Thoracic aorta (tissue), 2 donors: ENCODE results near the gene MOG. TPM values are rescaled to one million over a fixed set of nuclear protein-coding genes. Genes with fewer than 3 reads are reported as not detected.

Source experiments
- ATAC-seq: fragments of 150-250 bp; one replicate; pipeline ENCODE4 v1.8.0; 2017; ENCODE audit warnings: low read depth; ENCODE audit not compliant: insufficient number of reproducible peaks, low FRiP score
- DNase-seq: peaks from one replicate; pipeline ENCODE4 v3.0.0-alpha.2; 2020; ENCODE audit warnings: low spot score
- H3K27ac ChIP-seq, 2 donors: fragments of 200-600 bp; sonication (generic); 1 replicate in 1 of 2; 2 replicates in 1 of 2; pipeline ENCODE4 v1.5.1; 2016; ENCODE audit warnings: mild to moderate bottlenecking in 2 of 2, moderate library complexity in 2 of 2
- H3K27me3 ChIP-seq: fragments of 200-600 bp; sonication (generic); replicated peaks from 2 replicates; pipeline ENCODE4 v1.6.0; 2016; ENCODE audit warnings: mild to moderate bottlenecking; ENCODE audit not compliant: insufficient read depth
- H3K36me3 ChIP-seq: fragments of 200-600 bp; sonication (generic); one replicate; pipeline ENCODE4 v1.5.1; 2016
- H3K4me1 ChIP-seq, 2 donors: fragments of 200-600 bp; sonication (generic); 1 replicate in 1 of 2; 2 replicates in 1 of 2; pipeline versions ENCODE4 v1.5.1 to v1.6.0; 2016; ENCODE audit warnings: low read depth in 2 of 2, mild to moderate bottlenecking in 1 of 2; ENCODE audit not compliant: control insufficient read depth in 1 of 2
- H3K4me3 ChIP-seq: fragments of 200-600 bp; sonication (generic); 2 replicates; pipeline ENCODE4 v1.5.1; 2016; ENCODE audit warnings: mild to moderate bottlenecking
- H3K9me3 ChIP-seq: fragments of 200-600 bp; sonication (generic); 2 replicates; pipeline ENCODE4 v1.5.1; 2016
- CTCF ChIP-seq: fragments of 200-600 bp; sonication (generic); IDR thresholded peaks from one replicate; pipeline ENCODE4 v1.5.1; 2019; ENCODE audit warnings: antibody characterized with exemption
- total RNA-seq, 2 donors: library from RNA; depleted of rRNA; stranded (reverse); fragments of >200 nt; gene quantifications; one replicate each; pipeline versions ENCODE4 v1.1.0 to v1.2.3, GENCODE V29; 2016

MOG gene
- total RNA-seq, 2 donors from 2014 or later, result not detected

DNA sequence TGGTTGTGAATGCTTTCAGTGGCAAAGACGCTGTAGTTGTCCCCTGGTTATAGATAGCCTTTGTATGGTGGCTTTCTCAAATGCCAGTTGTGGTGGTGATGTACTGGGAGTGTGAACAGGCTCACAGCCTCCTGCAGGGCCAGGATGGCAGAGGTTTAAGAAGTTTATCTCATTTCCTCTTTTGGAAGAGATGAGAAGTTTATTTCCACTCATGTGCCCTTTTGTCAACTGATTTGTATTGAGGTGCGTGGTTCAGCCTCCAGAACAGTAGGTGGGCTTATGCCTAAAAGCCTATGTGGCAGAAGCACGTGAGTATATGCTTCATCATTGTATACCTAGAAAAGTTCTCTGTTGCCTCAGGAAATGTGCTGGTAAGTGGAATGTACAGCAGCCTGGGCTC, 37.7 kb downstream of the MOG start:
- no peaks in the 10 kb centered on the region for H3K9me3 ChIP-seq
- H3K27me3 ChIP-seq, result no peaks in the 10 kb centered on the region
- no peaks in the 10 kb centered on the region for H3K36me3 ChIP-seq
- TF ChIP-seq CTCF, result no peak
- no peak overlapping the region for H3K27ac ChIP-seq
- no peak overlapping the region for H3K4me3 ChIP-seq
- no peak for ATAC-seq
- no peak for DNase-seq
- H3K4me1 ChIP-seq, result no peaks in the 10 kb centered on the region

DNA sequence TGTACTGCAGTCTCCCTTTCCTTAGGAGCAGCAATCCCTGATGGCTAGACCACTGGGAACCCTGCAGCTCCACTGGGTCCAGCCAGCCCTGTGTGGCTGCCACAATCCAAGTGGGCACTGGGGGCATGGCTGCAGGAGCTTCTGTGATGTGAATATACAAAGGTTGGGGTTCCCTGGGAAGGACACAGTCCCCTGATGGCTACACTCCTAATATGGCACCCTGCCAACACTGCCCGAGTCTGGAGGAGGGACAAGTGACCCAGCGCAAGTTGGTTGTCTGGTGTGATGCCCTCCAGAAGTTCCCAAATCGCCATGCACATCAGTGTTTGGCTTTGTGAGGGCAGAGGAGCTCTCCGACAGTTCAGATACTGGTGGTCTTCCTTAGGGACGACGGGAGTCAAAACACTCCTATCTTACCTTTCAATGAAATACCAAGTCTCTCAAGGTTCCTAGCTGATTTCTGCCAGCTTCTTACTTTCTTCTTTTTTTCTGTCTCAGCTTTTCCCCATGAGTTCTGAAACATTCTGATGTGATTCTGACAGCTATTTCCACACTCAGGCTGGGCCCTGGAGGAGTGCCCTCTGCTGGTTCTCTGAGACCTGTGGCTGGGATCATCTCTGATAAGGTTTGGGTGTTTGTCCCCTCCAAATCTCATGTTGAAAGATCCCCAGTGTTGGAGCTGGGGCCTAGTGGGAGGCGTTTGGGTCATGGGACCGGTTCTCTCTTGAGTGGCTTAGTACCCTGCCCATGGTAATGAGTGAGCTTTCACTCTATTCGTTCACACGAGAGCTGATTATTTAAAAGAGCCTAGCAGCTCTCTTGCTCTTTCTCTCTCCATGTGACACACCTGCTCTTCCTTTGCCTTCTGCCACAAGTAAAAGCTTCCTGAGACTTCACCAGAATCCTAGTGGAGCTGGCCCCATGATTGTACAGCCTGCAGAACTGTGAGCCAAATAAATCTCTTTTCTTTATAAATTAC, 39.5 kb downstream of the MOG start:
- no peak overlapping the region for H3K4me3 ChIP-seq
- no peaks in the 10 kb centered on the region for H3K4me1 ChIP-seq
- peak; percentile 33 for TF ChIP-seq CTCF
- H3K9me3 ChIP-seq, result no peaks in the 10 kb centered on the region
- no peak overlapping the region for H3K27ac ChIP-seq
- DNase-seq, result no peak
- ATAC-seq, result no peak
- no peaks in the 10 kb centered on the region for H3K27me3 ChIP-seq
- no peaks in the 10 kb centered on the region for H3K36me3 ChIP-seq

DNA sequence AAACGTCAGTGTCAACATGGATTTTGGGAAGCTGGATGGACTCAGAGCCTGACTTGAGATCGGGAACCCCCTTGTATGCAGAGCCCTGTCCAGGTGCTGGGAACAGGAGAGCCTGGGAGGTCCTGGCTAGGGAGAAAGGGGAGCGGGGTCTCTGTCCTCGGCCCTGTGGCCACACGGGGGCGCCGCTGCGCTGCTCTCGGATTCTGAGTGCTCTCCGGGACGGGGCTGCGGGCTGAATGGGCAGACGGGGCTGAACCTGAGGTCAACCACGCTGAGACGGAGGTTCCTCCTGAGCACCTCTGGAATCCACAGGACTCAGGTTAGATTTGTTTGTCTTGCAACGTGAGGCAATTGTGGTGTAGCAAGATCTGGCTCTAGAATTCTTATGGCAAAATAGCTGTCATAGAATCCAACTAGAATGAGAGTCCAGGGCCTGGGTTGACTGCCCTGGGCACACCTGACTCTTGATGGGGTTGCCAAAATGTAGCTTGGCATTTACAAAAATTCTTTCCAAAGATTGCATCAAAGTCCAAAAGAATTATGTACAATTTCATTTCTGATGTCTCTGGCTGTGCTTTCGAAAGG, 45.7 kb downstream of the MOG start:
- Histone ChIP-seq H3K4me3 (no peak overlapping the region), H3K4me1 (no peaks in the 10 kb centered on the region), H3K36me3 (no peaks in the 10 kb centered on the region), H3K9me3 (no peaks in the 10 kb centered on the region), H3K27ac (no peak overlapping the region), H3K27me3 (no peaks in the 10 kb centered on the region)
- no peak for DNase-seq
- TF ChIP-seq CTCF, result peak; percentile 64
- ATAC-seq, result no peak

DNA sequence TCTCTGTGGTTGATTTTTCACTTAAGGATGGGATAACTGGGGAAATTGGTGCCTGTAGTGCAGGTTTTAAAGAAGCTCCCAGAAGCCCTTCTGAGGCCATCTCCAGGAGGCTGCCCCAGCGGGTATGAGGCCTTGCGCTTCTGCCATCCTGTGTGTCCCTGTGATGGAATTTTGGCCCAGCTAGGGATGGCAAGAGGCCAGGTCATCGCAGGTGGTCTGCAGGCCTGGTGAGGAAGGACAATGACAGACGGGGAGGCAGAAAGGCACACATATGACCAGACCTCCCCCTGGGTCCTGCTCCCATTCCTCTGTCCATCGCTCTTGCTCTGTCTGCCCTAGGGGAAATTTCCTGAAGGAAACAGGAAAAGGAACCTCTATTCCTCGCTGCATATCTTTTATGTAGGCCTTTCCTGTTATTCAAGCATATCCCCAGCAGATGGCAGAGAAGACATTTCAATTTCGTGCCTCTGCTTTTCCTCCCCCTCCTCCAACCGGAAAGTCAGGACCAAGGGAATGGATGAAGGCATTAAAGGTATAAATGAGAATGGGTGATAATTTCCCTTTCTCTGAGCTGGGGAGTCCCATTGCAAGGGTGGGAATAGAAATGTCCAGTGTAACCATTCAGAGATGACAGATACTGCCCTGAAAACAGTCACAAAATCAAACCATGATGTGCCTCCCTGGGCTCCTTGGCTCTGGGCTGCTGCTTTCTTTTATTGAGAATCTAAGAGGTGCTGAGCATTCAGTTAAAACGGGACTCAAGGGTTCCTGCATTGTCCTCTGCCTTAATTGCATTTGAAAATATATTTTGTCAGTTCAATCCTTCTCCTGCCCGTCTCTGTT, 48.7 kb downstream of the MOG start:
- DNase-seq, result no peak

More for the DNA sequence above, 48.7 kb downstream of the MOG start:
- no peak for ATAC-seq
- Histone ChIP-seq H3K9me3 (no peaks in the 10 kb centered on the region), H3K27me3 (no peaks in the 10 kb centered on the region), H3K4me1 (no peaks in the 10 kb centered on the region), H3K27ac (no peak overlapping the region), H3K36me3 (no peaks in the 10 kb centered on the region), H3K4me3 (no peak overlapping the region)
- peak; percentile 40 for TF ChIP-seq CTCF
